ENCODE data around the gene KLC1.
"Not testable (repeated sequence)": the region's sequence is repeated elsewhere in the genome, so short reads cannot be mapped to it uniquely, and the experiment has no call there.

Gene KLC1

DNA sequence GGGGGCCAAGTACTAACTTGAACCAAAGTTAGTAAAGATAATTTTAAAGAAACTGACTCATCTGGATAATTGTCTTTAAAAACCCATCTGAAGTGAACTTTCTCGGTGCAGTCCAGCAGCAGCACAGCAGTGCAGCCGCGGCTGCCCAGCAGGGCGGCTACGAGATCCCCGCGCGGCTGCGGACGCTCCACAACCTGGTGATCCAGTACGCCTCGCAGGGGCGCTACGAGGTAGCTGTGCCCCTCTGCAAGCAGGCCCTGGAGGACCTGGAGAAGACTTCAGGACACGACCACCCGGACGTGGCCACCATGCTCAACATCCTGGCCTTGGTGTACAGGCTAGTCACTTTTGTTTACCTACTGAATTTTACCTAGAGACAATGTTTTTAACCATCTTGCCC is 33.6 kb downstream of the KLC1 start:
- DNase-seq, result no peak

DNA sequence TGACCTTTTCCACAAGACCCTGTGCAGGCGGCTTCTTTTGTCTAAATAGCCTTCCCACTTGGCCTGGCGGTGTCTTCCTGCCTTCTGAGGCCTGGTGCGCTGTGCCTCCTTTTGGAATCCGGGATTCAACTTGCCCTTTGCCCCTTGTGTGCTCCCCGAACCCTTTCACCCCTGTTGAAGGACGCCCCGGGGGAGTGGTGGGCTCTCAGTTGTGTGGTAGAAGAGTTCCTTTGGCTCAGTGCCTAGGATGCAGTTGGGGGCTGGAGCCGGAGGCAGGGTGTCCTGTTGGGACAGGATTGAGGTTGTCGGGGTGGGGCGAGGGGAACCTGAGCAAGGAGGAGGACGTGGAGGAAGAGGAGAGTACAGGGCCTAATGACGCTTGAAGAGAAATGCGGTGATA is 34.5 kb downstream of the KLC1 start:
- no peak for DNase-seq

DNA sequence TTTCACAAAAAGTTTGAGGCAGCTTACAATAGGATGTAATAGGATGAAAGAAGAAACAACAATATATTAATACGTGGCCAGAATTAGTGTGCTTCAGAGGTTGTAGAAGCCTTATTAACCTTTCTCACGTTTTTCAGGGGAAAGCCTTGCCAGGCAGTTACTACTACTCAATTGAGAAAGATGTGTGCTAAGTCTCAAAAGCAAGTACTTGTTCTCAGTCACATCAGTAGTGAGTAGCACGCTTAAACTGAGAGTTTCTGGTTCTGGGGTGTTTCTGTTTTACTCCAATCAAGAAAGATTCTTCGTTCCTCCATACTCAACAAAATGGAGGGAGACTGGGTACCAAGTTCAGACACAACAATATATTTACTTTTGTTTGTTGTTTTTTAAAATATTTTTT is 38.7 kb downstream of the KLC1 start:
- DNase-seq, result no peak

DNA sequence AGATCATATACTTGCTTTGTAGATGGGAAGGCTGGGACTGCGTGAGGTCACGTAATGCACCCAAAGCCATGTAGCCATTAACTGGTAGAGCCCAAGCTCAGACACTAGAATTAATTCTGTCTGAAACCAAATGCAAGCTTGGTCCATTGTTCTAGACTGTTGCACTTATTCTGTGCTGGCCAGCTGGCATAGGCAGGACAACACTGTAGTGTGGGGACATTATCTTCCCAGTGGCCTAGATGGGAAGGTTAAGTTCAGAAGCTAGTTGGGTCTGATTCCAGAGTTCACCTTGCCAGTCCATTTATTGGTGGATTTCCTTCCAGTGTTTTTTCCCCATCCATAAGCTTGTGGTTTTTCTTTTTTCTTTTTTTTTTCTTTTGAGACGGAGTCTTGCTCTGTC is 39.1 kb downstream of the KLC1 start:
- DNase-seq, result no peak

DNA sequence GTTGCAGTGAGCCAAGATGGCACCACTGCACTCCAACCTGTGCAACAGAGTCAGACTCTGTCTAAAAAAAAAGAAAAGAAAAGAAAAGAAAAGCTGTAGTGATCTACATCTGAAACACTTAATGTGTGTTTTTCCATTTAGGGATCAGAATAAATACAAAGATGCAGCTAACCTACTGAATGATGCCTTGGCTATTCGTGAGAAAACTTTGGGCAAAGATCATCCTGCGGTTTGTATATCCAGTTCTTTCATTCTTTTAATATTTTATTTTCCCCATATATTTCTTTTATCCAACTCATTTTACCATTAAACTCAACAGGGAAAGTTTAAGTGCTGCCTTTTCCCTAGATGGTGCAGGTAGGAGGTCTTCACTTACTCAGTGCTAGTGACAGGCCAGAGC is 40.4 kb downstream of the KLC1 start:
- DNase-seq, result no peak

DNA sequence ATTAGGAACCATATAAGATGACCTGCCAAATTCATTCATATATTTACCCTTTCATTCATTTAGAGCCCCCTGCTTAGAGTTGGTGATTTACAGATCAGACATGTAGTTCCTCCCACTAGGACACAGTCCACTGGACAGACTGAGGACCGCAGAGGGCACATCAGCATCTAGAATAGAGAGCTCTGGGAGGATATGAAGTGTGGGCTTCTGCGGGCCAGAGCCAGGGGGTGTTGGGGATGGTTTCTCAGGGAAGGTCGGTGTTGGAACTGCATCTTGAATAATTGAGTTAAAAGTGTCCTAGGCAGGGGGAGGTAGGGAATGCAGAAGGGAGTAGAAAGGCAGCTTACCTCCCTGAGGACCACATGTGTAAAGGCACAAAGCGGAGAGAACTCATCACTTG is 42.9 kb downstream of the KLC1 start:
- DNase-seq, result no peak

DNA sequence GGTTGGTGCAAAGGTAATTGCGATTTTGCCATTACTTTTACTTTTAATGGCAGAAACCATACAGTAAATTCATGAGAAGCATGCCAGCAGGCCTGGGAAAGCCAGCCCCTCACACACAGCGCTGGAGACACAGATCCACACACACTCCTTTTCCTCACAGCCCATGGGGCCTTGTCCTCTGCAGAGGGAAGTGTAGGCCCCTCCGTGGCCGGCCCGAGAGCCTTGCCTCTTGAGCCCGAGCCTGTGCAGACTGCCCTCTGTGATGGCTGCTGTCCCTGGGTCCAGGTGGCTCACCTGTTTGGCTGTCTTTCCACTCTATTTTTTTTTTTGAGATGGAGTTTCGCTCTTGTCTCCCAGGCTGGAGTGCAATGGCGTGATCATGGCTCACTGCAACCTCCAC is 46.9 kb downstream of the KLC1 start:
- no peak for DNase-seq

DNA sequence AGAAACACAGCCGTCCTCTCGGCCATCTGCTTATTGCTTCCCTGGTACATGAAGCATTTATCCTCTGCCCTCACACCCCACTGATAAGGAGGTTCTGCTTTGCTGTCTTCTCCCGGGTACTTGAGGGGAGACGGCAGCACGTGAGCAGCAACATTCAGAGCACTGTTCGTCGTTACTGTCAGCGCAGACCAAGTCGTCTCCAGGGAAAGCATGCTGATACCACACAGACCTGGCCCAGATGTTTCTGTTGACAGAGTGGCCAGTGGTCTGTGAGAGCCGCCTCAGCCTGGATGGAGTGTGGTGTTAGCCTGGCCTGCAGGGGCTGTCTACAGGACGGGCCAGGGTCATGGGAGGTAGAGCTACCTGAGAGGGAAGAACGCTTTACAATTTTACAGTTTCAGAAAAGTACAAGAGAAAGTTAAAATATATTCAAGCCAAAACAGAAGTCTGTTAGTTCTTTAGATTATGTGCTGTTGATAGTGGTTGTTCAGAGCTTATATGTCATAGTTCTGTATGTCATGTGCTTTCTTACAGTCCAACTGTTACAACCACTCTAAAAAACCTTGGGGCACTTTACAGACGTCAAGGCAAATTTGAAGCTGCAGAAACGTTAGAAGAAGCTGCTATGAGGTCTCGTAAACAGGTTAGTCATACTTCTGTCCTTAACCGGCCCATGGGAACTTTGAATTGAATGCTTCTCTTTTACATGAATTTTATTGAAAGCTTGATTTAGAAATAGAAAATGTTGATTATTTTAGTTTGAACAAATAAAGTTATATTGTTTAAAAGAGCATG is 48.1 kb downstream of the KLC1 start:
- DNase-seq, result no peak

DNA sequence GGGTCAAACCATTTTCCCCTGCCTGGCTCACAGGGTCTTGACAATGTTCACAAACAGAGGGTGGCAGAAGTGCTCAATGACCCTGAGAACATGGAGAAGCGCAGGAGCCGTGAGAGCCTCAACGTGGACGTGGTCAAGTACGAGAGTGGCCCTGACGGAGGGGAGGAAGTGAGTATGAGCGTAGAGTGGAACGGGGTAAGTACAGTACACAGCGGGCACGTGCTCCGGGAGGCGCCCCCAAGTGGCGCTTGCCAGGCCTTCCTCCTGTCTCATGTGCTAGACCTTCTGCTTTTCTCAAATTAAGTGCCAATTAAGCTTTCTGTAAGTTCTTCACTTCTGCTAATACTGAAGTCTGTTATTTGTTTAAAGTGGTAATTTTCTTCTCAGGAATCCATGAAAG is 50.3 kb downstream of the KLC1 start:
- no peak for DNase-seq

DNA sequence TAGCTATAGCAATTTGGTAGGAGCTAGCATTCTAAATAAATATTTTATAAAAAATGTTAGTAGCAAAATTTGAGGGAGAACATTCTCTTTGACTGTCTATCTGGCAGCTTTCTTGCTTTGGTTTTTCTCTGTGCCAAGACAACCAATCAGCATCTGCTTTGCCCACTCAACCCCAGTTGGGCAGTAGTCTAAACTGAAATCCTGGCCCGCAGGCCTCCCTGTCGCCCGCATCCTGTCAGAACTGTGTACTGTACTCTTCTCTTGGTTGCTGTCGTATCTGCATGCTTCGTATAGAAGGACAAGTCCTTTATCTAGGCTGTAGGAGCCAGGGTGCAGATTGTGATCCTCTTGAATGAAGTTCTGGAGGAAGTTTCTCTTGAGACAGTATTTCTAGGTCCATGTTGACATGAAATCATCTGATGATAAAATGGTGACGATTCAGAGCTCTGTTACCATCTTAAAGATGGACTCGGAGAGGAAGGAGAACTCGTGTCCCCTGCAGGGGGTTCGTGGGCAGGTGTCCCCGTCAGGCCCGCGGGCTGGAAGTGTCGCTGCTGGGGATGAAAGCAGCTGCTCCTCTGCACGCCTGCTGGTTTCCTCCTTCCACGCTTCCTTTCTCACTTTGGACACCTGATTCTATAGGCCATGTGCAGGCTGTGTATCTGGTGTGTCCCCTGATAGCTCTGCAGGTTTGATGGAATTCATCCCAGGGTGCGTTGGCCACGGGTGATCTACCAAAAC is 51.6 kb downstream of the KLC1 start:
- DNase-seq, result no peak

DNA sequence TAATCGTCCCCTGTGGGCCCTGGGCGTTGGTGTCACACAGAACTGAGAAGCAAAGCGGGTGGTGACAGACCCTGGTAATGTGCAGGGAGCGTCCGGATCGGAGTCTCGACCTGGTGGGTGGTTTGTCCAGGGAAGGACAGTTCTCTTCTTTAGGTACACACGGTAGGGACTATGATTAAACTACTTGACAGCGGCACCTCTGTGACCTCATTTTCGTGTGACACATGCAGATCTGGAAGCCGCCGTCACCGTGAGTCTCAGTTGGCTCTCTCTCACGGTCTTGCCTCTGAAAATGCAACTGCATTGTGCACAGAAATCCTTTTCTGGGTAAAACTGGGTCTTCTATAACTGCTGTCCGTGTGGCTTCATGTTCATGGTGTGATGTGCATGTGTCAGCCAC is 54.1 kb downstream of the KLC1 start:
- DNase-seq, result no peak

DNA sequence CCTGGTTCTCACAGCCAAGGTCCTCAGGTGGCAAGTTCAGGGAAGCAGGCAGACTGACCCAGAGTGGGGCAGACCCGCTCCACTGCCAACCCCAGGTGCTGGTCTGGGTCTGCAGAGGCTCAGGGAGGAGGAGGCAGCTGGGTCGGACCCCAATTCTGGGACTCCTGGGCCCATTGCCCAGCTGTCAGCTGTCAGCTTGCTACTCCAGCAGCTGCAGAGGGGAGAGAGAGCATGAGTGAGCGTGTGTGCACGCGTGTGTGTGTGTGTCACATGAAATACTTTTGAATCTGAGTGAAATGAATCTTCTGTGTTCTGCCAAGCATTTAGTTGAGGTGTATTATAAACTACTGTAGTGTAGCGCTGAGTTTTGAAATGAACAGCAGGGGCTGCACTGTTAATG is 55.5 kb downstream of the KLC1 start:
- DNase-seq, result no peak

DNA sequence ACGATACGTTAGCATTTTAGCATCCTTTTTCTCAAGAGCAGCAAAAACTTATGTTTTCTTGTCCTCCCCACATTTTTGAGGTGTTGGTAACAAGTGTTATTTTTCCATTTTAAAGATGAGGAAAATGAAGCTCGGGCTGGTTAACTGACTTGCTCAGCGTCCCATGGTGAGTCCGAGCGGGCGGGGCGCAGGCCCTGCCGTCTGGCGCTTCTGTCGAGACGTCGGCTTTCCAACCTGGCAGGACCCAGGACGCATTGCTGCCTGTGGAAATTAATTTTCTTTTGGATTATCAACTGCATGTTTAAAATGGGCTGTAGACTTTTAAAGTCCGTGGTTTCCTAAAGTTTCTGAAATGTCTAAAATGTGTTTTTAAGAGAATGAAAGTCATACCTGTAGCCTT is 55.9 kb downstream of the KLC1 start:
- DNase-seq, result no peak

DNA sequence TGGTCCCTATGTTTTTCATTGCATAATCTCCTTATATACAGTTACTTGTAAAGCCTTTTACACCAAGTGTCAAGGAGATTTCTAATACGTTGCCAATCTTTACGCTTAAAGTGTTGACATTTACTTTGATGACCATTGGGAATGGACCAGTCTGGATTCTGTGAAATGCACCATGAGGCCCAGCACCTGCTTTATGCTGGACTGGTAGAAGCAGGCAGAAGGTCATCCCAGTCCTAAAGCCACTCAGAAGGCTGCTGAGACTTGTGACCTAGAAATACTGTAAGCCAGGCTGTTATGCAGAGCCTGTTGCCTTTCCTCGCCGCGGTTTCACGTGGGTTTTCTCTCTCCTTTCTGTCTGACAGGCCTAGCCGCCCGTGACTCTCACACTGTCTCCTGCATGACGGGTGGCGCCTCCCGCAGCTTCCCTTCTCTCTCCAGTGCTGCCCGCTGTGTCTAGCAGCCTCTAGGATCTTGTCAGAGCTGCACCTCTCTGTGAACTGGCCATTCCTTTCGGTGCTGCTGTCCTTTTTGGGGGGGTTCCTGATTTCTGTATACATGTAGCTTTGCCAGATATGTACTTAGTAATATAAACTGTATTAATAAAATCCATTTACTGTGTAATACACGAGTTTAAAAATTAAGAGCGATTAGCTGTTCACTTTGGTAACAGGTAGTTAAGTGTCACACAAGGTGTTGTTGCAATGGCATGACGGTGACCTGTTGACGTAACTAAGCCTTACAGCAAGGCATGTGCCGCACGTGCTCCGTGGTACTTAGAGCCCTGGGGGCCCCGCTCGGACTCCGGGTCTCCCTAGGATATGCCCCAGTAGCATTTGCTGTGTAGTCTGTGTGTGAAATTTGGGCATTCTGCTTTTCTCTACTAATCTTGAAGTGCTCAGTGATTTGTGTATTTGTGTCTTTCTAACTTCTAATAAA is 56.5 kb downstream of the KLC1 start:
- DNase-seq, result no peak

DNA sequence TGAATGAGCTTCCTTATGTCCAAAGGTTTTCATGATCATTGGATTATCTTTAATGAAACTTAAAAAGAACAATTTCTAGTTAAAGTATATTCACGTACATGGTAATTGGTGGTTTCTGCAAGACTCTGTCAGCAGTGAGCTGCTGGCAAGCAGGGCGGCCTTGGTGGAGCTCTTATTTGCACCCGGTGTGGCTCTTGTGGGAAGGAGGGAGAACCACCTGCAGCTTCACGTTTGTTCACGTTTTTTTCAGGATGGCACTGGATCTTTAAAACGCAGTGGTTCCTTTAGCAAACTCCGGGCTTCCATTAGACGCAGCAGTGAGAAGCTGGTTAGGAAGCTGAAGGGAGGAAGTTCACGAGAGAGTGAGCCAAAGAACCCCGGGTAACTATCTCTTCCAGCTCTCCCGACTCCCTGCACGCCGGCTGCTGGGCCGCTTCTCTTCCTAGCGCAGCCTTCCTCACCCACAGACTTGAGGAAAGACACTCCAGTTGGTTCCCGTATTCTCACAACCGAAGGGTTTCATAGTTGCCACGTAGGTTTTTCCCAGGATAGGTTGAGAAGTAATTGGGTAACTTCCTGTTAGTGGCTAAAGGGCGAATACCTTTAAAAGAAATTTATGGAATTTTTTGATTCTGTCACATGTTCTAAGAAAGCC is 57.9 kb downstream of the KLC1 start:
- no peak for DNase-seq

DNA sequence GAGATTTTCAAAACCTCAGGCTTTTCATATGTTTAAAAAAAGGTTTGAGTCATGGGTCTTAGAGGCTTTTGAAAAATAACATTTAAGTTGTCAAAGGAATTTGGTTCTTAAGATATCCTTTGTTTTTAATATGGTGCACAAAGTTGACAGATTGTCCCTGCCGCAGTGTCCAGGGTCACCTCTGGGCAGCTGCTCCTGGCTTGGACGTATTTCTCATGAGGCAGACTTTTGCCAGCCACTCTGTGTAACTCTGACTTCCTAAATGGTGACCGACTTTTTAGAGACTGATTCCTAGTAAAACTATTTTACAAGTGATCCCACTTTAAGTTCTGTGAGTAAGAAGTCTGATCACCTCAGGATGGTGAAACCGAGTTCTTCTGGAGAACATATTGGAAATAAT is 58.7 kb downstream of the KLC1 start:
- no peak for DNase-seq

DNA sequence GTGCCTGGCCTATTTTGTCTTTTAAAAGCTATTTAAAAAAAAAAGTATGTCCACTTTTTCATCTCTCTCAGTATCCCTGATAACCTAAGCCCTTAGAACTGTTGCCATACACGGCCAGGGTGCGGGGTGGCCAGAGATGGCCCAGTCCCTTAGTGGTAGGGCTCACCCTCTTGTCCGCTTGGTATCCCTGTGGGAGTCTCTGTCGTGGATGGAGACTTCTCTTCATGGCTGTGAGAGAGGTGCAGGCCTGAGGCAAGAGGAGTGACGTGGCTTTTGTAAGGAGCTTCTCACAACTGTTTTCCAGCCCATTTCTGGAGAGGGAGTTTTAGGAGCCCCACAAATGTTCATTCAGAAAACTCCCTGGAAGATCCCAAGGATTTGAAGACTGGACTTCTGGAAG is 59.4 kb downstream of the KLC1 start:
- no peak for DNase-seq

DNA sequence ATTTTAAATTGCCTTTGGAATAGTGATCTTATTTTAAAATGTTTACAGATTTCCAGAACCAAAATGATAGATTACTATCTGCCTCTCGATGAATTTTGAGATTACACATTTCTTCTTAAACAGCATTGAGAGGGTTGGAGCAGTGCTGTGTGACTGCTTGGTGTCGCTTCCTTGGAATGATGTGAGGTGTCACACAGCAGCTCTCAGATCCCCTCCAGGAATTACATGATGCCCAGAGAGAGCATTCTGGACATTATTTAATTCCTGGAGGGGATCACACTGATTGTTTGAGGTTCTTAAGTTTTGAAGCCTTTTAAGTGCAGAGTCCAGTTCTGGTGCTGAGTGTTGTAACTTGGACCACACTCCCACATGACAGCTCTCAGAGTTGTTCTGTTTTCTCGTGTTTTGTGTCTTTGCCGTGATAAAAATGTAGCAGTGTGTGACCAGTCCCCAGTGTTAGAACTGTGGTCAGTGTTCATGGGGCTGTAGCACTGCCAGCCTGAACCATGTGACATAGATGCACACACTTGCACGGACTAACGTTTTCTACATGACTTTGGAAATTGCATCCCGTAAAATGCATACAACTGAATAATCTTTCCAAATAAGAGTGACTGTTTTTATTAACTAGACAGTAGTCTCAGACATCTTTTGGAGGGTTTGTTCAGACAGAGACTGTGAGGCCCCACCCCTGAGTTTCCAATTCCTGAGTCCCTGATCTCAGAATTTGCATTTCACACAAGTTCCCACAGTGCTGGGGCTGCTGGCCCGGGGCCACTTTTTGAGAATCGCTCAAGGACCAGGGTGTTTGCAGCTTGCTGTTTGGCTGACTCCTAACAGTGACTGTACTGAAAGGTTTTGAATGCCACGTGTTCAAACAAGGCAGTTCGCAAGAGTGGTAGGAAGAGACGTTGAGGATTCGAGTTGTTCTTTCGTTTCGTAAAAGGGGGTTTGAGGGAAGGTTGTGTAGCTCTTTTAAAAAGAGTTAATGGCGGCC is 60.2 kb downstream of the KLC1 start:
- no peak for DNase-seq

DNA sequence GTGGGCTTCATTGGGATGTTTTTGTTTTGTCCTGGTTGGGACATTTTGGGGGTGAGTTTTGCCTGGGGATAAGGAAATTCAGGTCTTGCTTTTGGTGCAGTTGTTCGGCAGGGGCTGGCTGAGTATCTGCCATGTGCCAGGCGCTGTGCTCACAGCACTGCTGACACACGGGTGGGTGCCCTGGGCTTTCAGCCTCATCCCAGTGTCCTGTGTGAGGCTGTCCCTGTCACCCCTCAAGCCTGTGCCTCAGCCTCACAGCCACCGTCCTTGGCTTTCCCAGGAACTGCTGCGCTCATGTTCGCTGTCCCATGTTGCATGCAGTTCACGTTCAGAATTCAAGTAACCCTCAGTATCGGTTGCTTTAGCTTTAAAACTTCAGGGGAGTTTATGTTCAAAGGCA is 61.3 kb downstream of the KLC1 start:
- no peak for DNase-seq

DNA sequence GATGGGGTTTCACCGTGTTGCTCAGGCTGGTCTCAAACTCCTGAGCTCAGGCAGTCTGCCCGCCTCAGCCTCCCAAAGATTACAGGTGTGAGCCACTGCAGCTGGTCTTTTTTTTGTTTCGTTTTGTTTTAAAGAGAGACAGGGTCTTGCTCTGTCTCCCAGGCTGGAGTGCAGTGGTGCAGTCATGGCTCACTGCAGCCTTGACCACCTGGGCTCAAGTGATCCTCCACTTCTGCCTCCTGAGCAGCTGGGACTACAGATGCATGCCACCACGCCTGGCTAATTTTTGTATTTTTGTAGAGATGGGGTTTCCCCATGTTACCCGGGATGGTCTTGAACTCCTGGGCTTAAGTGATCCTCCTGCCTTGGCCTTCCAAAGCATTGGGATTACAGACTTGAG is 62.6 kb downstream of the KLC1 start:
- DNase-seq, result not testable (repeated sequence)

DNA sequence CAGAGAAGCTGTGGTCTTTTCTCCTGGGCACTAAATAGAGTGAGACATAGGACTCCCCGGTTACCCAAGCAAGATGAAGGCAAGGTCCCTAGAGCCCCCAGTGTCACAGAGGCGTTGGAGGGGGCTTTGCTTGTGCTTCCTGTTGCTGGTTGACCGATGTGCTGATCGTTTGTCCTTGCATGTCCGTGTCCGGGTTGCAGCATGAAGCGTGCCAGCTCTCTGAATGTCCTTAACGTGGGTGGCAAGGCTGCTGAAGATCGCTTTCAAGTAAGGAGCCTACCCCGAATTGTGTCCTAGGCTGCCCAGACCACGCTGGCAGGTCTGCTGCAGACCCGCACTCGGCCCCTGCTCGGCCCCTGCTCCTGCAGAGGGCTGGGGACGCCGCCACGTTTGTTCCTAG is 63.1 kb downstream of the KLC1 start:
- no peak for DNase-seq

DNA sequence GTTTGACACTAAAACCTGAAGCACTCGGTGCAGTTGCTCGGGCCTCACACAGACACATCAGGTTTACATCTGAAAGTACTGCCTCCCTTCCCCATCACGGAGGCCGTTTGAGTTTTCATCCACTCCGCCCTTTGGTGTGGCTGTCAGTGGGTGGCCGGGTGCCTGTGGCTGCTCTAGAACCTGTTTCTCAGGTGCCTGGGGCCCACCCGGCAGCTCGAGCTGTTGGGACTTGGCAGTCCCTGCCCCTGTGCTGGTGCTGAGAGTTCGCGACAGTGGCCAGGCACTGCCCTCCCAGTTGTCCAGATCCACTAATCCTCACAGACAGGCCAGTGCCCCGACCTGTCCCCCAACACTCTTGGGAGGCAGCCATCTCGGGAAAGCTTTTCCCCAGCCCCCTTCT is 63.9 kb downstream of the KLC1 start:
- no peak for DNase-seq

Measured in kidney glomerular epithelial cell (primary cell).